ENCODE data around the gene PRKX.
"Not testable (repeated sequence)": the region's sequence is repeated elsewhere in the genome, so short reads cannot be mapped to it uniquely, and the experiment has no call there.

PRKX gene

DNA sequence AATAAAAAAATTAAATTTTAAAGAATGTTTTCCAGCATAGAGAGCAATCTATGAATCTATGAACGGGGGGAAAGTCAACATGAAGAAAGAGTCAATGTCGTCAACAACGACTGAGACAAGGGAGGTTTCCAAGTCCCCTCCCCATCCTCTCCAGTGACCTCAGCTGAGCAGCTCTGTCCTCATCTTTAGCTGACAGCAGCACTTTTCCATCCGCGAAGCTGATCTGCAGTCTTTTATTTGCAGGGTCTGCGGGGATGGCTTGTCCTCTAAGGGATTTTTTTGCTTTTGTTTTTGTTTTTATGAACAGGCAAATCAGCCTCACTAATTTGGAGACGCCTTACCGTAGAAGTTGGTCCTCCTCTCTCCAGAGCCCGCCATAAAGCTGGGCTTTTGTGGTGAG lies 46.5 kb downstream of the PRKX start:
- no peak overlapping the region for H2AFZ ChIP-seq (ENCODE audit: low read depth, low read length)
- DNase-seq (no peak), ATAC-seq (ENCODE audit: insufficient read depth, low read depth) (no peak)
- H3K9me3 ChIP-seq (ENCODE audit: insufficient read depth, low read length, severe bottlenecking) = no peaks in the 10 kb centered on the region
- H3K4me2 ChIP-seq (ENCODE audit: insufficient read depth, low read length) = no peak overlapping the region
- TF ChIP-seq EZH2 (IDR thresholded peaks at IDR 0.05; ENCODE audit: borderline replicate concordance, low read depth, low read length, severe bottlenecking) = no peak
- TF ChIP-seq, protein P1, sequence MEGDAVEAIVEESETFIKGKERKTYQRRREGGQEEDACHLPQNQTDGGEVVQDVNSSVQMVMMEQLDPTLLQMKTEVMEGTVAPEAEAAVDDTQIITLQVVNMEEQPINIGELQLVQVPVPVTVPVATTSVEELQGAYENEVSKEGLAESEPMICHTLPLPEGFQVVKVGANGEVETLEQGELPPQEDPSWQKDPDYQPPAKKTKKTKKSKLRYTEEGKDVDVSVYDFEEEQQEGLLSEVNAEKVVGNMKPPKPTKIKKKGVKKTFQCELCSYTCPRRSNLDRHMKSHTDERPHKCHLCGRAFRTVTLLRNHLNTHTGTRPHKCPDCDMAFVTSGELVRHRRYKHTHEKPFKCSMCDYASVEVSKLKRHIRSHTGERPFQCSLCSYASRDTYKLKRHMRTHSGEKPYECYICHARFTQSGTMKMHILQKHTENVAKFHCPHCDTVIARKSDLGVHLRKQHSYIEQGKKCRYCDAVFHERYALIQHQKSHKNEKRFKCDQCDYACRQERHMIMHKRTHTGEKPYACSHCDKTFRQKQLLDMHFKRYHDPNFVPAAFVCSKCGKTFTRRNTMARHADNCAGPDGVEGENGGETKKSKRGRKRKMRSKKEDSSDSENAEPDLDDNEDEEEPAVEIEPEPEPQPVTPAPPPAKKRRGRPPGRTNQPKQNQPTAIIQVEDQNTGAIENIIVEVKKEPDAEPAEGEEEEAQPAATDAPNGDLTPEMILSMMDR (IDR thresholded peaks at IDR 0.05; ENCODE audit: borderline replicate concordance, extremely low read depth, low read length, poor library complexity, severe bottlenecking) = no peak
- H3K4me1 ChIP-seq (ENCODE audit: insufficient read depth, low read length) = no peaks in the 10 kb centered on the region
- H3K27ac ChIP-seq (ENCODE audit: low read length) = no peak overlapping the region
- no peaks in the 10 kb centered on the region for H4K20me1 ChIP-seq (ENCODE audit: insufficient read depth, low read length)
- H3K27me3 ChIP-seq (ENCODE audit: insufficient read depth, low read length, poor library complexity) = no peaks in the 10 kb centered on the region
- H3K9ac ChIP-seq (ENCODE audit: low read depth, low read length) = no peak overlapping the region
- no peak overlapping the region for H3K4me3 ChIP-seq (ENCODE audit: low read depth in 1 of 2, low read length in 2 of 2)
- 0 out of 2 replicates have a peak, but pooled peaks cover 2% of the 10 kb centered on the region for H3K79me2 ChIP-seq (ENCODE audit: insufficient read depth, low read length)
- peaks cover 32% of the 10 kb centered on the region for H3K36me3 ChIP-seq (ENCODE audit: insufficient read depth, low read length)

DNA sequence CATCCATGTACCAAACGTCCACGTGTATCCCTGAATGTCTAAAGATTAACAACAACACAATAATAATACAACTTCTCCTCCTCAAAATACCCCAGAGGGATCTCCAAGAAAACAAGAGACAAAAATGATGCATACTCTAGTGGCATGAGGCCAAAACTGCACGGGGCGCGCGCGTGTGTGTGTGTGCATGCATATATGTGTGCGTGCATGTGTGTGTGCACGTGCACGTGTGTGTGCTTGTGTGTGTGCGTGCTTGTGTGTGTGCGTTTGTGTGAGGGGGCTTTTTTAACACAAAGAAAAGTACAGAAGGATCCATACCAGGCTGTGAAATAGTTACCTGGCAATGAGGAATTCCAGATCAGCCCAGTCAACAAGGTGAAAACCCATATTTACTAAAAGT lies 48.5 kb downstream of the PRKX start:
- TF ChIP-seq EZH2 (IDR thresholded peaks at IDR 0.05; ENCODE audit: borderline replicate concordance, low read depth, low read length, severe bottlenecking) = no peak
- TF ChIP-seq, protein P1 (IDR thresholded peaks at IDR 0.05; ENCODE audit: borderline replicate concordance, extremely low read depth, low read length, poor library complexity, severe bottlenecking) = no peak
- Histone ChIP-seq H3K9ac (ENCODE audit: low read depth, low read length) (no peak overlapping the region), H3K27me3 (ENCODE audit: insufficient read depth, low read length, poor library complexity) (no peaks in the 10 kb centered on the region), H3K36me3 (ENCODE audit: insufficient read depth, low read length) (peaks cover 23% of the 10 kb centered on the region), H4K20me1 (ENCODE audit: insufficient read depth, low read length) (no peaks in the 10 kb centered on the region), H3K4me2 (ENCODE audit: insufficient read depth, low read length) (no peak overlapping the region), H2AFZ (ENCODE audit: low read depth, low read length) (no peak overlapping the region), H3K27ac (ENCODE audit: low read length) (no peak overlapping the region), H3K9me3 (ENCODE audit: insufficient read depth, low read length, severe bottlenecking) (no peaks in the 10 kb centered on the region), H3K79me2 (ENCODE audit: insufficient read depth, low read length) (0 out of 2 replicates have a peak, but pooled peaks cover 2% of the 10 kb centered on the region), H3K4me1 (ENCODE audit: insufficient read depth, low read length) (no peaks in the 10 kb centered on the region), H3K4me3 (ENCODE audit: low read depth in 1 of 2, low read length in 2 of 2) (no peak overlapping the region)
- DNase-seq (no peak), ATAC-seq (ENCODE audit: insufficient read depth, low read depth) (no peak)

DNA sequence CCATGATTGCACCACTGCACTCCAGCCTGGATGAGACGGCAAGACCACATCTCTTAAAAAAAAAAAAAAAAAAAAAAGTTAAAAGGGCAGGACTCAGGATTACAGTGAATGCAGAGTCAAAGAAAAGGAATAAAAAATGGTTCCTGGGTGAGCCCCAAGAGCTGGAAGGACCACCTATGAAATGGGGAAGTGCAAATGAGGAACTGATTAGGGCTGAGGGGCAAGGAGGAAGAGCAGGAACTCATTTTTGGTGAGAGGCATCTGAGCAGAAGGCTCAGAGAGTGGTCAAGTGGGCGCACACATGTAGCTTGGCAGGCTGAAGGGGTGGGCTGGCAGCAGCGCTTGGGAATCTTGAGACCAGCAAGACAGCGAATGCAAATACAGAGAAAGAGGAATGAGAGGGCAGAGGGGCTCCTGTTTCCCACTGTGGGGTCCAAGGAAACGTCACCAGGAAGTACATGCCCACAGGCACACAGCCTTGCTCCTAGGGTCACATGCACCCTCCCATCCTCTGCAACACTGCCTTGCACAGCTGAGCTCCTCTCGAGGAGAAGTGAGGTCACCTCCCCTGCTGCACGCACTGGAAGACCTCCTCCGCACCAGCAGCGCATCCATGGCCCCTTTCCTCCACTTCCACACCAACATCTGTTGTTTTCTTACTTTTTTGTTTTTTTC lies 49.7 kb downstream of the PRKX start:
- H3K36me3 ChIP-seq (ENCODE audit: insufficient read depth, low read length) = peaks cover 14% of the 10 kb centered on the region
- H3K4me2 ChIP-seq (ENCODE audit: insufficient read depth, low read length); ATAC-seq (ENCODE audit: insufficient read depth, low read depth); H3K9me3 ChIP-seq (ENCODE audit: insufficient read depth, low read length, severe bottlenecking); H3K79me2 ChIP-seq (ENCODE audit: insufficient read depth, low read length); H3K9ac ChIP-seq (ENCODE audit: low read depth, low read length); H3K27ac ChIP-seq (ENCODE audit: low read length); DNase-seq; H3K27me3 ChIP-seq (ENCODE audit: insufficient read depth, low read length, poor library complexity); H3K4me3 ChIP-seq (ENCODE audit: low read depth in 1 of 2, low read length in 2 of 2); H4K20me1 ChIP-seq (ENCODE audit: insufficient read depth, low read length); H2AFZ ChIP-seq (ENCODE audit: low read depth, low read length); H3K4me1 ChIP-seq (ENCODE audit: insufficient read depth, low read length): not testable (repeated sequence)

DNA sequence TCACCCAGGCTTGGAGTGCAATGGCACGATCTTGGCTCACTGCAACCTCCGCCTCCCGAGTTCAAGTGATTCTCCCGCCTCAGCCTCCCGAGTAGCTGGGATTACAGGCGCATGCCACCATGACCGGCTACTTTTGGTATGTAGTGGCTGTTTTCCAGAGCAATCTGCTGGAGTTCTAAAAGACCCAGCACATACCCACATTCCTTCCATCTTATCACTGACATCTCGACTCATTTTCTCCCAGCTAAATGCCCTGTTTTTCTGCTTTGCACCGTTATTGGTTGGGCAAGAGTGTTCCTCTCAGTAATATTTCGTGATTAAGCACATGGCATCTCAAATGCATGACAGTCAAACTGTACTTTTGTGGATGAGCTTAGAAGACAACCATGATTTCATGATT lies 53.7 kb downstream of the PRKX start:
- Histone ChIP-seq H3K79me2 (ENCODE audit: insufficient read depth, low read length) (0 out of 2 replicates have a peak, but pooled peaks cover 2% of the 10 kb centered on the region), H2AFZ (ENCODE audit: low read depth, low read length) (no peak overlapping the region), H3K4me2 (ENCODE audit: insufficient read depth, low read length) (no peak overlapping the region), H3K9me3 (ENCODE audit: insufficient read depth, low read length, severe bottlenecking) (no peaks in the 10 kb centered on the region), H3K27me3 (ENCODE audit: insufficient read depth, low read length, poor library complexity) (no peaks in the 10 kb centered on the region), H4K20me1 (ENCODE audit: insufficient read depth, low read length) (peaks cover 3% of the 10 kb centered on the region; the same call in 1 of the 2 replicates), H3K36me3 (ENCODE audit: insufficient read depth, low read length) (peaks cover 24% of the 10 kb centered on the region), H3K27ac (ENCODE audit: low read length) (no peak overlapping the region), H3K9ac (ENCODE audit: low read depth, low read length) (no peak overlapping the region), H3K4me3 (ENCODE audit: low read depth in 1 of 2, low read length in 2 of 2) (no peak overlapping the region), H3K4me1 (ENCODE audit: insufficient read depth, low read length) (no peaks in the 10 kb centered on the region)
- no peak for TF ChIP-seq EZH2 (IDR thresholded peaks at IDR 0.05; ENCODE audit: borderline replicate concordance, low read depth, low read length, severe bottlenecking)
- TF ChIP-seq, protein P1 (IDR thresholded peaks at IDR 0.05; ENCODE audit: borderline replicate concordance, extremely low read depth, low read length, poor library complexity, severe bottlenecking) = no peak
- ATAC-seq (ENCODE audit: insufficient read depth, low read depth) = no peak
- DNase-seq = no peak
